Hepatocyte (in vitro differentiated cells): ENCODE results near the gene CFAP52.

Experiments
- CTCF ChIP-seq: fragments of 200-600 bp; sonication (generic); IDR thresholded peaks from 2 replicates; pipeline ENCODE4 v1.5.1; 2016; ENCODE audit warnings: antibody characterized with exemption, mild to moderate bottlenecking; ENCODE audit not compliant: poor library complexity
- EZH2 ChIP-seq: fragments of 200-600 bp; sonication (generic); IDR thresholded peaks from 2 replicates; pipeline ENCODE4 v1.6.1; 2016; ENCODE audit warnings: antibody characterized with exemption, mild to moderate bottlenecking, borderline replicate concordance

GRCh38 chr17:9587969-9588656, 11.7 kb downstream of the CFAP52 start:
- TF ChIP-seq CTCF (no peak), EZH2 (no peak)
